ENCODE measurements around the gene AICDA. TPM values are rescaled to one million over a fixed set of nuclear protein-coding genes. Genes with fewer than 3 reads are reported as not detected.

The AICDA gene
- polyA plus RNA-seq (2013, experiment 1 of 4), result not detected
- not detected for polyA plus RNA-seq (2013, experiment 2 of 4)
- not detected for polyA plus RNA-seq (2013, experiment 3 of 4)
- not detected for polyA plus RNA-seq (2013, experiment 4 of 4)

DNA sequence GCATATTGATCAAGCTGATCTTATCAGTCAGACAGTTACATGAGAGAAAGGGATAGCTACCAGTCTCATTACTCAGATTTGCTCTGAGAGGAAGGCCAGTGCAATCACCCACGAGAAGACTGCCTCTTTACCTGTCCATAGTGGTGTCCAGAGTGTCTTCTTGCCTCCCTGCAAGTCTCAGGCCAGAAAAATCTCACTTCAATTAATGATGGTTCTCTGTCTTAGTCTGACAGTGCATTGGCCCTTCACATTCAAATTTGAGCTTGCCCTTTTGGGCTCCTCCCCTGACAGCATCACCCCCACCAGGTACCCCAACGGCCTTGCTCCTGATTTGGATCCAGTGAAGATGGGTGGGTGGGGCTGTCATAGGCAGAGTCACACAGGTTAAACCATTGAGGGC is at the start of gene AICDA:
Gene AICDA, minus strand, starts transcription at position 231 of the 400 bp plus-strand sequence. Its CDS starts 92 bp downstream, at position 139.
- Histone ChIP-seq H3K4me1 (ENCODE audit: control insufficient read depth, insufficient read depth, low read length) (no peaks in the 10 kb centered on the region), H3K27ac (ENCODE audit: insufficient read depth, low read depth, low read length, poor library complexity, severe bottlenecking) (no peak within 1 kb of the TSS), H3K4me3 (ENCODE audit: insufficient read depth, low read depth, low read length) (no peak within 1 kb of the TSS), H3K9me3 (ENCODE audit: control insufficient read depth, low read length) (no peaks in the 10 kb centered on the region), H3K27me3 (ENCODE audit: control insufficient read depth, insufficient read depth, low read length, poor library complexity, severe bottlenecking) (no peaks in the 10 kb centered on the region), H3K36me3 (ENCODE audit: control insufficient read depth, insufficient read depth, low read length) (no peaks in the 10 kb centered on the region)
- 78 to 95% methylated on average over 1 to 2 of the region's 2 CpGs for WGBS, 2 experiments

DNA sequence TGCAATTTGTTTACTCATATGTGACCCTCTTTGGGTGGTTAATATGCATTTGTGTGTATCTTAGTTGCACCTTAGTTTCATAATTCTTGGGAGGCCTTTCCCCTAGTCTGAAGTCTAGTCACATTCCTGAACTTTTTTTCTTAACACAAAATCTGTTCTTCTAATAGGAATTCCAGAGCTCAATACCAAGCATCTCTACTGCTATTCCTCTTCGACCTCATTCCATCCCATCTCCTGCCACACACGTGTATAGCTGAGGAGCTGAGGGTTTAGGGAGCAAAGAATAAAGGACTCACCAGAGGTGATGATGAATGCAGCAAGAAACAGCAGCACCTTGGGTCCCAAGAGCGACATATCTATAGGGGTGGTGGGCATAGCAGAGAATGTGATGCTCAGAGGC is 49.1 kb upstream of the AICDA start:
- no peaks in the 10 kb centered on the region for H3K27me3 ChIP-seq (ENCODE audit: control insufficient read depth, insufficient read depth, low read length, poor library complexity, severe bottlenecking)
- no peaks in the 10 kb centered on the region for H3K36me3 ChIP-seq (ENCODE audit: control insufficient read depth, insufficient read depth, low read length)
- H3K9me3 ChIP-seq (ENCODE audit: control insufficient read depth, low read length), result no peaks in the 10 kb centered on the region
- peaks cover 7% of the 10 kb centered on the region for H3K4me1 ChIP-seq (ENCODE audit: control insufficient read depth, insufficient read depth, low read length)
- H3K4me3 ChIP-seq (ENCODE audit: insufficient read depth, low read depth, low read length), result no peak overlapping the region
- WGBS, 2 experiments, result 87 to 95% methylated on average over 2 to 3 of the region's 3 CpGs
- no peak overlapping the region for H3K27ac ChIP-seq (ENCODE audit: insufficient read depth, low read depth, low read length, poor library complexity, severe bottlenecking)

DNA sequence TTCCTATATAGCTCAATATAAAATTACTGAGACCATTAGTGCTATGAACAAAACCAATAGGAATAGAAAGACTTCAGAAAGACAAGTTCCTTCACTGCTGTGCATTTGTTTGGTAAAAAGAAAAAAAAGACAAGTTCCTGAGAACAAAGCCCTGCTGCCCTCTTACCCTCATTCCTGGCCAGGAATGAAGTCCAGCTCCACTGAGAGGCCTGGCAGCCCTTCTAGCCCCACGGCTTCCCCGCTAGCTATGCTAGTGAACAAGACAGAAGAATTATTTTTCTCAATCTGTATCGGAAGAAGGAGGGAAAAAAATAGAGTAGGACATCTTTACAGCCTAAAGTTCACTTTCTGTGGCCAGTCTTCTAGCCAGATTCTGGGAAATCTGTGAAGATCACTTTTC is 48.4 kb upstream of the AICDA start:
- H3K27me3 ChIP-seq (ENCODE audit: control insufficient read depth, insufficient read depth, low read length, poor library complexity, severe bottlenecking), result no peaks in the 10 kb centered on the region
- H3K4me3 ChIP-seq (ENCODE audit: insufficient read depth, low read depth, low read length), result no peak overlapping the region
- H3K9me3 ChIP-seq (ENCODE audit: control insufficient read depth, low read length), result no peaks in the 10 kb centered on the region
- no peak overlapping the region for H3K27ac ChIP-seq (ENCODE audit: insufficient read depth, low read depth, low read length, poor library complexity, severe bottlenecking)
- WGBS, 2 experiments, result 84 to 93% methylated on average over 3 of the region's 3 CpGs
- peaks cover 7% of the 10 kb centered on the region for H3K4me1 ChIP-seq (ENCODE audit: control insufficient read depth, insufficient read depth, low read length)
- no peaks in the 10 kb centered on the region for H3K36me3 ChIP-seq (ENCODE audit: control insufficient read depth, insufficient read depth, low read length)

- no peaks in the 10 kb centered on the region for H3K9me3 ChIP-seq (ENCODE audit: control insufficient read depth, low read length)
- H3K4me3 ChIP-seq (ENCODE audit: insufficient read depth, low read depth, low read length), result no peak overlapping the region
- H3K4me1 ChIP-seq (ENCODE audit: control insufficient read depth, insufficient read depth, low read length), result peaks cover 7% of the 10 kb centered on the region
- WGBS, 2 experiments, result 29 to 42% methylated on average over 1 of the region's 1 CpG
- no peaks in the 10 kb centered on the region for H3K36me3 ChIP-seq (ENCODE audit: control insufficient read depth, insufficient read depth, low read length)
- H3K27me3 ChIP-seq (ENCODE audit: control insufficient read depth, insufficient read depth, low read length, poor library complexity, severe bottlenecking), result no peaks in the 10 kb centered on the region
- H3K27ac ChIP-seq (ENCODE audit: insufficient read depth, low read depth, low read length, poor library complexity, severe bottlenecking), result no peak overlapping the region
Measured at GRCh38 chr12:8658346-8658745, 45.7 kb upstream of the AICDA start.

- 94 to 95% methylated on average over 6 of the region's 6 CpGs for WGBS, 2 experiments
- H3K27me3 ChIP-seq (ENCODE audit: control insufficient read depth, insufficient read depth, low read length, poor library complexity, severe bottlenecking), result no peaks in the 10 kb centered on the region
- no peaks in the 10 kb centered on the region for H3K9me3 ChIP-seq (ENCODE audit: control insufficient read depth, low read length)
Measured at GRCh38 chr12:8655421-8655820, 42.8 kb upstream of the AICDA start.

DNA sequence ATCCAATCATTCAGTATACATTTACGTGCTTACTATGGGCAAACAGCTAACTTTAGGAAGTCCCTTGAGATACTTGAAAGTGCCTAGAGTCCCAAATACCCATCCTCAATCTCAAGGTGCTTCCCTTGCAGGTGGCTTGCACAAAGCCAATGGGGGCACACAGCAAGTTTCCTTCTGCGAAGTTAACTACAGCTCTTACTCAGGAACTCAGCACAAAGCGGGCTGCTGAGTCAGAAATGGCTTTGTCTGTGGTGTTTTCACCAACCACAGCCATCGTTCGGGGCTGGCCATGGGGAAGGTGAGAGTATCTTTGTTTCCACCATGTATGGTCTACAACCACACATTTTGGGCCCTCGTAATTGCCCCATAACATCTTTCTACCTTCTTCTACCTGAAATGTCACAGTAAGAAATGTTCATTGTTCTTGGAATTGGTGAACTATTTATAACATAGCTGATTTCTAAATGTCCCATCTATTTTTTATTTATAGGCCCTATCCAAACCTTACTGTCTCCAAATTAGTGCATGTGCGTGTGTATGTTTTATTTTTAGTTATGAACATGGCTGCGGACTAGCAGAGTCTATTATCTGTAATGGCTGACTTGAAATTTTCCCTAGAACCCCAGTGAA is 36.0 kb upstream of the AICDA start:
- 89% methylated on average over 7 to 8 of the region's 8 CpGs for WGBS, 2 experiments
- no peak overlapping the region for H3K27ac ChIP-seq (ENCODE audit: insufficient read depth, low read depth, low read length, poor library complexity, severe bottlenecking)
- H3K9me3 ChIP-seq (ENCODE audit: control insufficient read depth, low read length), result no peaks in the 10 kb centered on the region
- H3K27me3 ChIP-seq (ENCODE audit: control insufficient read depth, insufficient read depth, low read length, poor library complexity, severe bottlenecking), result no peaks in the 10 kb centered on the region
- no peak overlapping the region for H3K4me3 ChIP-seq (ENCODE audit: insufficient read depth, low read depth, low read length)
- H3K4me1 ChIP-seq (ENCODE audit: control insufficient read depth, insufficient read depth, low read length), result no peaks in the 10 kb centered on the region
- H3K36me3 ChIP-seq (ENCODE audit: control insufficient read depth, insufficient read depth, low read length), result no peaks in the 10 kb centered on the region

More at GRCh38 chr12:8655421-8655820, 42.8 kb upstream of the AICDA start:
- no peak overlapping the region for H3K27ac ChIP-seq (ENCODE audit: insufficient read depth, low read depth, low read length, poor library complexity, severe bottlenecking)
- H3K4me1 ChIP-seq (ENCODE audit: control insufficient read depth, insufficient read depth, low read length), result no peaks in the 10 kb centered on the region
- no peak overlapping the region for H3K4me3 ChIP-seq (ENCODE audit: insufficient read depth, low read depth, low read length)
- H3K36me3 ChIP-seq (ENCODE audit: control insufficient read depth, insufficient read depth, low read length), result no peaks in the 10 kb centered on the region

GRCh38 chr12:8647968-8648367 is 35.3 kb upstream of the AICDA start:
- H3K27me3 ChIP-seq (ENCODE audit: control insufficient read depth, insufficient read depth, low read length, poor library complexity, severe bottlenecking), result no peaks in the 10 kb centered on the region
- WGBS, 2 experiments, result 82 to 84% methylated on average over 4 to 5 of the region's 5 CpGs
- H3K4me1 ChIP-seq (ENCODE audit: control insufficient read depth, insufficient read depth, low read length), result no peaks in the 10 kb centered on the region
- no peaks in the 10 kb centered on the region for H3K9me3 ChIP-seq (ENCODE audit: control insufficient read depth, low read length)
- H3K4me3 ChIP-seq (ENCODE audit: insufficient read depth, low read depth, low read length), result no peak overlapping the region
- H3K36me3 ChIP-seq (ENCODE audit: control insufficient read depth, insufficient read depth, low read length), result no peaks in the 10 kb centered on the region
- H3K27ac ChIP-seq (ENCODE audit: insufficient read depth, low read depth, low read length, poor library complexity, severe bottlenecking), result no peak overlapping the region

GRCh38 chr12:8644345-8645248 is 31.9 kb upstream of the AICDA start:
- no peaks in the 10 kb centered on the region for H3K36me3 ChIP-seq (ENCODE audit: control insufficient read depth, insufficient read depth, low read length)

GRCh38 chr12:8642775-8643174 is 30.1 kb upstream of the AICDA start:
- no peak overlapping the region for H3K27ac ChIP-seq (ENCODE audit: insufficient read depth, low read depth, low read length, poor library complexity, severe bottlenecking)
- WGBS, 2 experiments, result 88 to 100% methylated on average over 1 of the region's 1 CpG
- H3K36me3 ChIP-seq (ENCODE audit: control insufficient read depth, insufficient read depth, low read length), result no peaks in the 10 kb centered on the region

More at GRCh38 chr12:8644345-8645248, 31.9 kb upstream of the AICDA start:
- no peaks in the 10 kb centered on the region for H3K4me1 ChIP-seq (ENCODE audit: control insufficient read depth, insufficient read depth, low read length)
- no peaks in the 10 kb centered on the region for H3K9me3 ChIP-seq (ENCODE audit: control insufficient read depth, low read length)
- H3K4me3 ChIP-seq (ENCODE audit: insufficient read depth, low read depth, low read length), result no peak overlapping the region
- no peak overlapping the region for H3K27ac ChIP-seq (ENCODE audit: insufficient read depth, low read depth, low read length, poor library complexity, severe bottlenecking)
- no peaks in the 10 kb centered on the region for H3K27me3 ChIP-seq (ENCODE audit: control insufficient read depth, insufficient read depth, low read length, poor library complexity, severe bottlenecking)
- WGBS, 2 experiments, result 91 to 93% methylated on average over 3 to 5 of the region's 5 CpGs

GRCh38 chr12:8639936-8640335 is 27.3 kb upstream of the AICDA start:
- H3K4me3 ChIP-seq (ENCODE audit: insufficient read depth, low read depth, low read length), result no peak overlapping the region

More at GRCh38 chr12:8642775-8643174, 30.1 kb upstream of the AICDA start:
- Histone ChIP-seq H3K27me3 (ENCODE audit: control insufficient read depth, insufficient read depth, low read length, poor library complexity, severe bottlenecking) (no peaks in the 10 kb centered on the region), H3K4me1 (ENCODE audit: control insufficient read depth, insufficient read depth, low read length) (no peaks in the 10 kb centered on the region), H3K4me3 (ENCODE audit: insufficient read depth, low read depth, low read length) (no peak overlapping the region), H3K9me3 (ENCODE audit: control insufficient read depth, low read length) (no peaks in the 10 kb centered on the region)

More at GRCh38 chr12:8639936-8640335, 27.3 kb upstream of the AICDA start:
- H3K27ac ChIP-seq (ENCODE audit: insufficient read depth, low read depth, low read length, poor library complexity, severe bottlenecking), result no peak overlapping the region
- H3K9me3 ChIP-seq (ENCODE audit: control insufficient read depth, low read length), result no peaks in the 10 kb centered on the region
- H3K27me3 ChIP-seq (ENCODE audit: control insufficient read depth, insufficient read depth, low read length, poor library complexity, severe bottlenecking), result no peaks in the 10 kb centered on the region
- WGBS, 2 experiments, result 88 to 89% methylated on average over 2 of the region's 2 CpGs
- no peaks in the 10 kb centered on the region for H3K4me1 ChIP-seq (ENCODE audit: control insufficient read depth, insufficient read depth, low read length)
- H3K36me3 ChIP-seq (ENCODE audit: control insufficient read depth, insufficient read depth, low read length), result no peaks in the 10 kb centered on the region

Data from ectodermal cell (in vitro differentiated cells).